Neural progenitor cell (in vitro differentiated cells): Measurements from ENCODE around the gene RFPL1. TPM values are rescaled to one million over a fixed set of nuclear protein-coding genes. Genes with fewer than 3 reads are reported as not detected.
A peak's percentile ranks its signal among the peaks of the same experiment; 100 is the strongest.
"Not testable (repeated sequence)": the region's sequence is repeated elsewhere in the genome, so short reads cannot be mapped to it uniquely, and the experiment has no call there.

Source experiments
- DNase-seq: peaks from one replicate; pipeline ENCODE4 v3.0.0-alpha.2; 2016; ENCODE audit warnings: low spot score
- H2AFZ ChIP-seq: fragments of 200-600 bp; sonication (generic); replicated peaks from 2 replicates; pipeline ENCODE4 v1.6.1; 2016; ENCODE audit warnings: antibody characterized with exemption
- H3F3A ChIP-seq: fragments of 200-600 bp; sonication (generic); 2 replicates; pipeline ENCODE4 v1.6.1; 2016; ENCODE audit warnings: antibody characterized with exemption, low read depth
- H3K27ac ChIP-seq: fragments of 200-600 bp; sonication (generic); 2 replicates; pipeline ENCODE4 v1.5.1; 2016; ENCODE audit warnings: mild to moderate bottlenecking
- H3K27me3 ChIP-seq: fragments of 200-600 bp; sonication (generic); 2 replicates; pipeline ENCODE4 v1.6.1; 2016; ENCODE audit warnings: mild to moderate bottlenecking, moderate library complexity
- H3K36me3 ChIP-seq: fragments of 200-600 bp; sonication (generic); 2 replicates; pipeline ENCODE4 v1.5.1; 2016
- H3K4me1 ChIP-seq: fragments of 200-600 bp; sonication (generic); 2 replicates; pipeline ENCODE4 v1.6.1; 2016; ENCODE audit warnings: mixed run types
- H3K4me2 ChIP-seq: fragments of 200-600 bp; sonication (generic); 2 replicates; pipeline ENCODE4 v1.6.1; 2016
- H3K4me3 ChIP-seq: fragments of 200-600 bp; sonication (generic); 2 replicates; pipeline ENCODE4 v1.5.1; 2016
- H3K79me2 ChIP-seq: fragments of 200-600 bp; sonication (generic); 2 replicates; pipeline ENCODE4 v1.6.1; 2016; ENCODE audit warnings: low read depth
- H3K9ac ChIP-seq: fragments of 200-600 bp; sonication (generic); 2 replicates; pipeline ENCODE4 v1.6.1; 2016
- H3K9me3 ChIP-seq: fragments of 200-600 bp; sonication (generic); 2 replicates; pipeline ENCODE4 v1.5.1; 2016; ENCODE audit warnings: low read depth
- H4K20me1 ChIP-seq: fragments of 200-600 bp; sonication (generic); 2 replicates; pipeline ENCODE4 v1.6.1; 2016; ENCODE audit warnings: low read depth
- H3K27ac Mint-ChIP-seq: 3 replicates; pipeline ENCODE4 v1.8.0; 2021; ENCODE audit warnings: mixed read lengths
- H3K27me3 Mint-ChIP-seq: 2 replicates; pipeline ENCODE4 v1.8.0; 2022; ENCODE audit warnings: low read depth, mild to moderate bottlenecking, inconsistent platforms, moderate library complexity, mixed read lengths; ENCODE audit not compliant: insufficient read depth
- H3K36me3 Mint-ChIP-seq: 3 replicates; pipeline ENCODE4 v1.8.0; 2021; ENCODE audit warnings: mixed read lengths
- H3K4me1 Mint-ChIP-seq: 3 replicates; pipeline ENCODE4 v1.8.0; 2021; ENCODE audit warnings: mixed read lengths
- H3K4me3 Mint-ChIP-seq: 3 replicates; pipeline ENCODE4 v1.8.0; 2021; ENCODE audit warnings: mild to moderate bottlenecking, moderate library complexity, mixed read lengths
- H3K9me3 Mint-ChIP-seq: 3 replicates; pipeline ENCODE4 v1.8.0; 2020; ENCODE audit warnings: mixed read lengths
- CTCF ChIP-seq: fragments of 200-600 bp; sonication (generic); IDR thresholded peaks from 2 replicates; pipeline ENCODE4 v1.5.1; 2017; ENCODE audit warnings: antibody characterized with exemption, mild to moderate bottlenecking
- EZH2 ChIP-seq: fragments of 200-600 bp; sonication (generic); IDR thresholded peaks from 2 replicates; pipeline ENCODE4 v1.6.1; 2017; ENCODE audit warnings: antibody characterized with exemption, mild to moderate bottlenecking, moderate library complexity
- EZH2phosphoT487 ChIP-seq: fragments of 200-600 bp; sonication (generic); IDR thresholded peaks from 2 replicates; pipeline ENCODE4 v1.6.1; 2017; ENCODE audit warnings: antibody characterized with exemption
- small RNA-seq: library from RNA; depleted of rRNA; stranded (forward); fragments of <200 nt; gene quantifications from one replicate; pipeline ENCODE3, GENCODE V24; 2015
- total RNA-seq: library from RNA; depleted of rRNA; stranded (reverse); fragments of >200 nt; gene quantifications from 2 replicates; pipeline ENCODE4 v1.2.3, GENCODE V29; 2015; ENCODE audit warnings: low replicate concordance

The RFPL1 gene
- total RNA-seq, 1 donor from 2014 or later, result not detected

DNA sequence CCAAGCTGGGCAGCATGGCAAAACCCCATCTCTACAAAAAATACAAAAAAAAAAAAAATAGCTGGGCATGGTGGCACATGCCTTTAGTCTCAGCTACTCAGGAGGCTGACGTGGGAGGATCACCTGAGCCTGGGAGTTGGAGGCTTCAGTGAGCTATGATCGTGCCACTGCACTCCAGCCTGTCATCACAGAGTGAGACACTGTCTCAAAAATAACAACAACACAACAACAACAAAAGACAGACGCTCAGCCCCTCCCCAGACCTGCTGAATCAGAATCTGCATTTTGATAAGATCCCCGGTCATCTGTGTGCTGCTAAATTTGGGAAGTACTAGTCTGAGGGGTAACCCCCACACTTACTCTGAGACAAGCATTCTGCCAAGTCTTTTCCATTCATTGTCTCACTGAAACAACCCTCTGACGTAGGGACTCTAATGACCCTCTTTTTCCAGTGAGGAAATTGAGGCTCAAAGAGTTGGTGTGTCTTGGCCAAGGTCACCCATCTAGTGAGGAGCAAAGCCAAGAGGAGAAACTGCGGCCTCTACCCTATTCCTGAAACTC, 49.1 kb downstream of the RFPL1 start:
- Mint-ChIP-seq H3K27me3 (peaks cover 4% of the 10 kb centered on the region), H3K4me1 (no peaks in the 10 kb centered on the region), H3K4me3 (no peak overlapping the region), H3K9me3 (no peaks in the 10 kb centered on the region), H3K36me3 (peaks cover 2% of the 10 kb centered on the region), H3K27ac (peak overlapping the region; percentile 19)
- Histone ChIP-seq H4K20me1 (peaks cover 2% of the 10 kb centered on the region), H3K27me3 (peaks cover 5% of the 10 kb centered on the region), H3K36me3 (no peaks in the 10 kb centered on the region), H3K4me1 (no peaks in the 10 kb centered on the region), H3K79me2 (no peaks in the 10 kb centered on the region), H3K9ac (no peak overlapping the region), H3K4me2 (no peak overlapping the region), H3K4me3 (no peak overlapping the region), H3K27ac (no peak overlapping the region), H2AFZ (no peak overlapping the region), H3F3A (no peaks in the 10 kb centered on the region), H3K9me3 (no peaks in the 10 kb centered on the region)
- no peak for DNase-seq
- no peak for TF ChIP-seq EZH2phosphoT487
- no peak for TF ChIP-seq CTCF
- no peak for TF ChIP-seq EZH2

- H3K27me3 ChIP-seq, H3K4me1 Mint-ChIP-seq, DNase-seq, H3F3A ChIP-seq, H3K36me3 ChIP-seq, H3K36me3 Mint-ChIP-seq, H3K4me1 ChIP-seq, H3K9me3 ChIP-seq, H2AFZ ChIP-seq, H4K20me1 ChIP-seq, H3K4me2 ChIP-seq, H3K27me3 Mint-ChIP-seq, H3K27ac ChIP-seq, H3K27ac Mint-ChIP-seq, H3K4me3 ChIP-seq, H3K4me3 Mint-ChIP-seq, H3K9ac ChIP-seq, H3K9me3 Mint-ChIP-seq, H3K79me2 ChIP-seq: not testable (repeated sequence)
These were observed 50.9 kb downstream of the RFPL1 start for GRCh38 chr22:29489127-29489780.

GRCh38 chr22:29491012-29491411, 52.6 kb downstream of the RFPL1 start:
- Histone ChIP-seq H3K4me2 (no peak overlapping the region), H3K9me3 (no peaks in the 10 kb centered on the region), H3K27me3 (no peaks in the 10 kb centered on the region), H3K9ac (no peak overlapping the region), H3K4me3 (no peak overlapping the region), H3K79me2 (no peaks in the 10 kb centered on the region), H3K36me3 (no peaks in the 10 kb centered on the region), H4K20me1 (no peaks in the 10 kb centered on the region), H3K4me1 (no peaks in the 10 kb centered on the region), H2AFZ (no peak overlapping the region), H3K27ac (no peak overlapping the region), H3F3A (no peaks in the 10 kb centered on the region)
- TF ChIP-seq EZH2phosphoT487, result no peak
- Mint-ChIP-seq H3K4me1 (no peaks in the 10 kb centered on the region), H3K9me3 (peaks cover 4% of the 10 kb centered on the region), H3K4me3 (no peak overlapping the region), H3K36me3 (peaks cover 13% of the 10 kb centered on the region), H3K27ac (no peak overlapping the region), H3K27me3 (peaks cover 2% of the 10 kb centered on the region)
- no peak for DNase-seq

Small RNA genes lying within 50 kb of the gene (small RNA-seq; reads per million reads assigned to genes)
- gene AC000041.1, result not detected

Other genes starting within 250 kb of the RFPL1 start
- gene EMID1, start 232.7 kb upstream of the RFPL1 start, total RNA-seq, result 6.7 and 17.7 TPM in 2 replicates
- 16.3 and 78.8 TPM in 2 replicates for gene RHBDD3, start 170.6 kb upstream of the RFPL1 start, total RNA-seq
- gene EWSR1, start 170.3 kb upstream of the RFPL1 start, total RNA-seq, result 281 and 379 TPM in 2 replicates
- gene GAS2L1, start 131.9 kb upstream of the RFPL1 start, total RNA-seq, result 0.95 and 5.1 TPM in 2 replicates
- 0.09 and 0.26 TPM in 2 replicates for gene RASL10A, start 122.9 kb upstream of the RFPL1 start, total RNA-seq
- gene AP1B1, start 50.0 kb upstream of the RFPL1 start, total RNA-seq, result 34.7 and 57.0 TPM in 2 replicates
- 0.31 and 0.43 TPM in 2 replicates for gene NEFH, start 41.6 kb downstream of the RFPL1 start, total RNA-seq
- 42.9 and 49.0 TPM in 2 replicates for gene THOC5, start 115.2 kb downstream of the RFPL1 start, total RNA-seq
- 266 and 311 TPM in 2 replicates for gene NIPSNAP1, start 142.5 kb downstream of the RFPL1 start, total RNA-seq
- gene NF2, start 165.1 kb downstream of the RFPL1 start, total RNA-seq, result 18.7 and 28.1 TPM in 2 replicates